Neural progenitor cell (in vitro differentiated cells): Measurements from ENCODE around the gene RPS6KA2. TPM values are rescaled to one million over a fixed set of nuclear protein-coding genes. Genes with fewer than 3 reads are reported as not detected.

ENCODE experiments used
- DNase-seq: peaks from one replicate; pipeline ENCODE4 v3.0.0-alpha.2; 2016; ENCODE audit warnings: low spot score
- H2AFZ ChIP-seq: fragments of 200-600 bp; sonication (generic); replicated peaks from 2 replicates; pipeline ENCODE4 v1.6.1; 2016; ENCODE audit warnings: antibody characterized with exemption
- H3F3A ChIP-seq: fragments of 200-600 bp; sonication (generic); 2 replicates; pipeline ENCODE4 v1.6.1; 2016; ENCODE audit warnings: antibody characterized with exemption, low read depth
- H3K27ac ChIP-seq: fragments of 200-600 bp; sonication (generic); 2 replicates; pipeline ENCODE4 v1.5.1; 2016; ENCODE audit warnings: mild to moderate bottlenecking
- H3K27me3 ChIP-seq: fragments of 200-600 bp; sonication (generic); 2 replicates; pipeline ENCODE4 v1.6.1; 2016; ENCODE audit warnings: mild to moderate bottlenecking, moderate library complexity
- H3K36me3 ChIP-seq: fragments of 200-600 bp; sonication (generic); 2 replicates; pipeline ENCODE4 v1.5.1; 2016
- H3K4me1 ChIP-seq: fragments of 200-600 bp; sonication (generic); 2 replicates; pipeline ENCODE4 v1.6.1; 2016; ENCODE audit warnings: mixed run types
- H3K4me2 ChIP-seq: fragments of 200-600 bp; sonication (generic); 2 replicates; pipeline ENCODE4 v1.6.1; 2016
- H3K4me3 ChIP-seq: fragments of 200-600 bp; sonication (generic); 2 replicates; pipeline ENCODE4 v1.5.1; 2016
- H3K79me2 ChIP-seq: fragments of 200-600 bp; sonication (generic); 2 replicates; pipeline ENCODE4 v1.6.1; 2016; ENCODE audit warnings: low read depth
- H3K9ac ChIP-seq: fragments of 200-600 bp; sonication (generic); 2 replicates; pipeline ENCODE4 v1.6.1; 2016
- H3K9me3 ChIP-seq: fragments of 200-600 bp; sonication (generic); 2 replicates; pipeline ENCODE4 v1.5.1; 2016; ENCODE audit warnings: low read depth
- H4K20me1 ChIP-seq: fragments of 200-600 bp; sonication (generic); 2 replicates; pipeline ENCODE4 v1.6.1; 2016; ENCODE audit warnings: low read depth
- H3K27ac Mint-ChIP-seq: 3 replicates; pipeline ENCODE4 v1.8.0; 2021; ENCODE audit warnings: mixed read lengths
- H3K27me3 Mint-ChIP-seq: 2 replicates; pipeline ENCODE4 v1.8.0; 2022; ENCODE audit warnings: low read depth, mild to moderate bottlenecking, inconsistent platforms, moderate library complexity, mixed read lengths; ENCODE audit not compliant: insufficient read depth
- H3K36me3 Mint-ChIP-seq: 3 replicates; pipeline ENCODE4 v1.8.0; 2021; ENCODE audit warnings: mixed read lengths
- H3K4me1 Mint-ChIP-seq: 3 replicates; pipeline ENCODE4 v1.8.0; 2021; ENCODE audit warnings: mixed read lengths
- H3K4me3 Mint-ChIP-seq: 3 replicates; pipeline ENCODE4 v1.8.0; 2021; ENCODE audit warnings: mild to moderate bottlenecking, moderate library complexity, mixed read lengths
- H3K9me3 Mint-ChIP-seq: 3 replicates; pipeline ENCODE4 v1.8.0; 2020; ENCODE audit warnings: mixed read lengths
- EZH2 ChIP-seq: fragments of 200-600 bp; sonication (generic); IDR thresholded peaks from 2 replicates; pipeline ENCODE4 v1.6.1; 2017; ENCODE audit warnings: antibody characterized with exemption, mild to moderate bottlenecking, moderate library complexity
- EZH2phosphoT487 ChIP-seq: fragments of 200-600 bp; sonication (generic); IDR thresholded peaks from 2 replicates; pipeline ENCODE4 v1.6.1; 2017; ENCODE audit warnings: antibody characterized with exemption
- total RNA-seq: library from RNA; depleted of rRNA; stranded (reverse); fragments of >200 nt; gene quantifications from 2 replicates; pipeline ENCODE4 v1.2.3, GENCODE V29; 2015; ENCODE audit warnings: low replicate concordance
- TF ChIP-seq, protein P1 (sequence below): fragments of 200-600 bp; sonication (generic); IDR thresholded peaks from 2 replicates; pipeline ENCODE4 v1.5.1; 2017; ENCODE audit warnings: antibody characterized with exemption, mild to moderate bottlenecking

The RPS6KA2 gene
- total RNA-seq, 1 donor from 2014 or later = 8.2 TPM

DNA sequence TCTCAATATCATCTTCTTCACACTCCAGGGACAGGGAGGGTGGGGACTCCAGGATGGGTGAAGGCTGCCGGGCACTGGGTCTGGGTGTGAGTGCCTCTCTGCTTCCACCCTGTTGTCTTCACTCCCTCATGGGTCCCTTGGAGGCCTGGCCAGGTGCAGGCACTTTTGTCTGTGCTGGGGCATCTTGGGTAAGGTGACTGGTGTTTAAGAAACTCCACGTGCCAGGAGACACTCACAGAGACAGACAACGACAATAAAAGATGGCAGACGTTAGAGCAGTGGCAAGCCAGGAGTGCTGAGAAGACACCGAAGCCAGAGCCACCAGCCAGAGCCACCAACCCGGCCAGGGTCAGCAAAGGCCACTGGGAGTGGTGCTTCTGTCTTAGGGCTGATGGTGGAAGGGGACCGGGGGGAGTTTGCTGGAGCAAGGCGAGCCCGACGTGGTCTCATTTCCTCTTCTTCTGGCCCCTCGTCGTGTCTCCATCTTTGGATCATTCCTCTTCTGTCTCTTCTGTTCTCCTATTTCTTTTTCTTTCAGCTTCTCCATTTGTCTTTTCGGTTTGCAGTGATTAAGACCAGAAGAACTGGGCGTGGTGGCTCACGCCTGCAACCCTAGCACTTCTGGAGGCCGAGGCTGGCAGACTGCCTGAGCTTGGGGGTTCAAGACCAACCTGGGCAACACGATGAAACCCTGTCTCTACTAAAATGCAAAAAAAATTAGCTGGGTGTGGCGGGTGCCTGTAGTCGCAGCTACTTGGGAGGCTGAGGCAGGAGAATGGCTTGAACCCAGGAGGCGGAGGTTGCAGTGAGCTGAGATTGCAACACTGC is 131.3 kb downstream of the RPS6KA2 start:
- Histone ChIP-seq H3K9ac (no peak overlapping the region), H4K20me1 (no peaks in the 10 kb centered on the region), H3F3A (no peaks in the 10 kb centered on the region), H2AFZ (no peak overlapping the region), H3K36me3 (no peaks in the 10 kb centered on the region), H3K4me1 (no peaks in the 10 kb centered on the region), H3K79me2 (no peaks in the 10 kb centered on the region), H3K4me2 (no peak overlapping the region), H3K4me3 (no peak overlapping the region), H3K27me3 (no peaks in the 10 kb centered on the region), H3K9me3 (no peaks in the 10 kb centered on the region), H3K27ac (no peak overlapping the region)
- TF ChIP-seq EZH2phosphoT487 (no peak), EZH2 (no peak)
- TF ChIP-seq, protein P1, sequence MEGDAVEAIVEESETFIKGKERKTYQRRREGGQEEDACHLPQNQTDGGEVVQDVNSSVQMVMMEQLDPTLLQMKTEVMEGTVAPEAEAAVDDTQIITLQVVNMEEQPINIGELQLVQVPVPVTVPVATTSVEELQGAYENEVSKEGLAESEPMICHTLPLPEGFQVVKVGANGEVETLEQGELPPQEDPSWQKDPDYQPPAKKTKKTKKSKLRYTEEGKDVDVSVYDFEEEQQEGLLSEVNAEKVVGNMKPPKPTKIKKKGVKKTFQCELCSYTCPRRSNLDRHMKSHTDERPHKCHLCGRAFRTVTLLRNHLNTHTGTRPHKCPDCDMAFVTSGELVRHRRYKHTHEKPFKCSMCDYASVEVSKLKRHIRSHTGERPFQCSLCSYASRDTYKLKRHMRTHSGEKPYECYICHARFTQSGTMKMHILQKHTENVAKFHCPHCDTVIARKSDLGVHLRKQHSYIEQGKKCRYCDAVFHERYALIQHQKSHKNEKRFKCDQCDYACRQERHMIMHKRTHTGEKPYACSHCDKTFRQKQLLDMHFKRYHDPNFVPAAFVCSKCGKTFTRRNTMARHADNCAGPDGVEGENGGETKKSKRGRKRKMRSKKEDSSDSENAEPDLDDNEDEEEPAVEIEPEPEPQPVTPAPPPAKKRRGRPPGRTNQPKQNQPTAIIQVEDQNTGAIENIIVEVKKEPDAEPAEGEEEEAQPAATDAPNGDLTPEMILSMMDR = no peak
- no peak overlapping the region for H3K4me3 Mint-ChIP-seq
- H3K9me3 Mint-ChIP-seq = no peaks in the 10 kb centered on the region
- DNase-seq = no peak
- peak overlapping the region; percentile 87 for H3K27ac Mint-ChIP-seq
- H3K4me1 Mint-ChIP-seq = peaks cover 49% of the 10 kb centered on the region
- H3K36me3 Mint-ChIP-seq = peaks cover 30% of the 10 kb centered on the region
- H3K27me3 Mint-ChIP-seq = peaks cover 2% of the 10 kb centered on the region

DNA sequence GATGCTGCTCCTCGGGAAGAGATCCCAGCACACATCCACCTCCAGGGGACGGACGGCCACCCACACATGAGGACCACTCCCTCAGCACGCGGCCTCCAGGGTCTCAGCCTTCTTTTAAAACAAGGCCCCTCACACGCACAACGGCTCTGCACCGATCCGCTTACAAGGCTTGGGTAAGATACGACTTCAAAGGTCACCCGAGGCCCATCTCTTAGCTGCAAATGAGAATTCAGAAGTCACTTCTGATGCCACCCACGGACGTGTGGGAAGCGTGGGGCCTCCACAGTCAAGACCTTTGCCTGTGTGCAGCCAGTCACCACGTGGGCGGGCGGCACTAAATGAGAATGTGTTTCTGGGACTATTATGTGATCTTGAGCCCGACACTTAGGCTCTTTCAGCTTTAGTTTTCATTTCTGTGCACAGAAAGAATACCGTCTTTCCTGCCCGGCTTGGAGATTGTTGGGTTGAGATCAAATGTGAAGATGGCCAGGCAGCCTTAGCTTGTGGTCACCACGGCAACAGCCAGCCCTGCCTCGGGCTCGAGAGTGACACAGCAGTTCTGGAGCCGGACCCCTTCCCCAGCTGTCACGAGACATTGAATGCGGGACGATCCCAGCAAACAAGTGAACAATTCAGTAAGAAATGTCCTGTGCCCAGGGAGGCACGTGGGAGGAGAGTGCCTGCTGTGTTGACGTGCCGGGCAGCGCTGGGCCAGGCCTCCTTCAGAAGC is 132.1 kb downstream of the RPS6KA2 start:
- no peak overlapping the region for H3K4me2 ChIP-seq
- Mint-ChIP-seq H3K27ac (peak overlapping the region; percentile 87), H3K36me3 (peaks cover 32% of the 10 kb centered on the region), H3K27me3 (peaks cover 2% of the 10 kb centered on the region), H3K9me3 (no peaks in the 10 kb centered on the region), H3K4me1 (peaks cover 55% of the 10 kb centered on the region), H3K4me3 (peak overlapping the region; percentile 62)
- no peaks in the 10 kb centered on the region for H3K79me2 ChIP-seq
- TF ChIP-seq EZH2phosphoT487 = no peak
- no peak for TF ChIP-seq EZH2
- TF ChIP-seq, protein P1 = no peak
- no peaks in the 10 kb centered on the region for H3F3A ChIP-seq
- H3K27ac ChIP-seq = no peak overlapping the region
- H3K27me3 ChIP-seq = no peaks in the 10 kb centered on the region
- peaks cover under 1% of the 10 kb centered on the region for H3K4me1 ChIP-seq
- DNase-seq = no peak
- no peaks in the 10 kb centered on the region for H3K9me3 ChIP-seq
- H3K36me3 ChIP-seq = no peaks in the 10 kb centered on the region
- H3K4me3 ChIP-seq = no peak overlapping the region
- H3K9ac ChIP-seq = no peak overlapping the region
- no peaks in the 10 kb centered on the region for H4K20me1 ChIP-seq
- no peak overlapping the region for H2AFZ ChIP-seq

DNA sequence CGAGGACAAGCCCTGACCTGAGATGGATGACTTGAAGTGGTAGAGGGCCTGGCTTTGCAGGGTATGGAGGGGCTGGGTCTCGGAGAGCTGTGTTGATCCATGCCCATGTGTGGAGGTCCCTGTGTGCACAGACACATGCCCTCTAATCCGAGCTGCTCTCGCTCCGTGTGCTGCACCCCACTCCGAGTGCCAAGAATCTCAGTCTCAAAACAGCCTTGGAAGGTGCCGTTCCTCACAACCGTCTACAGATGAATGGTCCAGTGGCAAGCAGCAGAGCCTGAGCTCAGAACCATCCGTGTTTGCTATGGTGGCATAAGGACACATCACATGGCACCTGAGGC is 133.0 kb downstream of the RPS6KA2 start:
- no peaks in the 10 kb centered on the region for H3K9me3 ChIP-seq
- H3K27ac ChIP-seq = no peak overlapping the region
- H3K4me3 ChIP-seq = no peak overlapping the region
- H3K4me1 Mint-ChIP-seq = peaks cover 63% of the 10 kb centered on the region
- no peaks in the 10 kb centered on the region for H3K36me3 ChIP-seq
- H4K20me1 ChIP-seq = no peaks in the 10 kb centered on the region
- DNase-seq = no peak
- peaks cover 27% of the 10 kb centered on the region for H3K36me3 Mint-ChIP-seq
- peaks cover 2% of the 10 kb centered on the region for H3K27me3 Mint-ChIP-seq
- no peak overlapping the region for H3K4me2 ChIP-seq
- no peak overlapping the region for H2AFZ ChIP-seq
- H3K9ac ChIP-seq = no peak overlapping the region
- TF ChIP-seq, protein P1 = no peak
- TF ChIP-seq EZH2phosphoT487 = no peak
- TF ChIP-seq EZH2 = no peak
- H3F3A ChIP-seq = no peaks in the 10 kb centered on the region
- no peak overlapping the region for H3K27ac Mint-ChIP-seq
- no peaks in the 10 kb centered on the region for H3K79me2 ChIP-seq
- H3K9me3 Mint-ChIP-seq = no peaks in the 10 kb centered on the region
- H3K4me1 ChIP-seq = peaks cover 8% of the 10 kb centered on the region
- no peaks in the 10 kb centered on the region for H3K27me3 ChIP-seq
- H3K4me3 Mint-ChIP-seq = peak overlapping the region; percentile 15
